GM12872 (cell line): ENCODE results near the gene GRID1.

Experiments used
- TF ChIP-seq, protein P1 (sequence below): IDR thresholded peaks from 3 replicates; pipeline ENCODE4 v1.5.1; 2011; ENCODE audit warnings: low read depth, mild to moderate bottlenecking, low read length, moderate library complexity; ENCODE audit not compliant: insufficient read depth

GRID1 gene

DNA sequence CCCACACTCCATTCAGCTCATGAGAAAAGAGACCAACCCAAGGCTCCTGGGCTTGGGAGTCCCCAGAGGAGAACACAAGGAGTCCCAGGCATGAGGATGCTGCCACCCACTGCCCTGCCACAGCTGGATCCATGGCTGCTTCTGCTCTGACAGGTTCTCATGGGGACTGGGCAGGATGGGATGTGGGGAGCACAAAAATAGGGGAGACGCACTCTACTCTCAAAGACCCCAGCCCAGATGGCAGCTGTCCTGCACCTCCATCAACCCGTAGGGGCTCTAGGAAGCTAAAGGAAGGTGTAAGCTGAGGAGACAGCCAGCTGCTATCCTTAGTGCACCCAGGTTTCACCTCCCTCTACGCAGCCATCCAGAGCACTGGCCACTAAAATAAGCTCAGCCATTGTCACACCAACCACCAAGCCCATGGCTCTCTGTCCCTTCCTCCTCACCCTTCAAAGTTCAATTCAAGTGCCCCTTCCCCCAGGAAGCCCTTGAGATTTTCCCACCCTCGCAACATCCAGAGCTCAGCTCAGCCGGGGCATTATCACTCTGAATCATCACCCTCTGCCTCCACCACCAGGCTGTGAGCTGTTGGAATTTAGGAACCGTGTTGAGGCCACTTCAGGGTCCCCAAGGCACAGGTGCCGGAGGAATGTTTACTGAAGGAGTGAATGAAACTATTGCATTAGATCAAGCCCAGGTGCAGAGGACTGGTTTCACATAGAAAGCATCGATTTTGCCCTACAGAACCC, 142.1 kb downstream of the GRID1 start:
- TF ChIP-seq, protein P1, sequence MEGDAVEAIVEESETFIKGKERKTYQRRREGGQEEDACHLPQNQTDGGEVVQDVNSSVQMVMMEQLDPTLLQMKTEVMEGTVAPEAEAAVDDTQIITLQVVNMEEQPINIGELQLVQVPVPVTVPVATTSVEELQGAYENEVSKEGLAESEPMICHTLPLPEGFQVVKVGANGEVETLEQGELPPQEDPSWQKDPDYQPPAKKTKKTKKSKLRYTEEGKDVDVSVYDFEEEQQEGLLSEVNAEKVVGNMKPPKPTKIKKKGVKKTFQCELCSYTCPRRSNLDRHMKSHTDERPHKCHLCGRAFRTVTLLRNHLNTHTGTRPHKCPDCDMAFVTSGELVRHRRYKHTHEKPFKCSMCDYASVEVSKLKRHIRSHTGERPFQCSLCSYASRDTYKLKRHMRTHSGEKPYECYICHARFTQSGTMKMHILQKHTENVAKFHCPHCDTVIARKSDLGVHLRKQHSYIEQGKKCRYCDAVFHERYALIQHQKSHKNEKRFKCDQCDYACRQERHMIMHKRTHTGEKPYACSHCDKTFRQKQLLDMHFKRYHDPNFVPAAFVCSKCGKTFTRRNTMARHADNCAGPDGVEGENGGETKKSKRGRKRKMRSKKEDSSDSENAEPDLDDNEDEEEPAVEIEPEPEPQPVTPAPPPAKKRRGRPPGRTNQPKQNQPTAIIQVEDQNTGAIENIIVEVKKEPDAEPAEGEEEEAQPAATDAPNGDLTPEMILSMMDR: no peak

DNA sequence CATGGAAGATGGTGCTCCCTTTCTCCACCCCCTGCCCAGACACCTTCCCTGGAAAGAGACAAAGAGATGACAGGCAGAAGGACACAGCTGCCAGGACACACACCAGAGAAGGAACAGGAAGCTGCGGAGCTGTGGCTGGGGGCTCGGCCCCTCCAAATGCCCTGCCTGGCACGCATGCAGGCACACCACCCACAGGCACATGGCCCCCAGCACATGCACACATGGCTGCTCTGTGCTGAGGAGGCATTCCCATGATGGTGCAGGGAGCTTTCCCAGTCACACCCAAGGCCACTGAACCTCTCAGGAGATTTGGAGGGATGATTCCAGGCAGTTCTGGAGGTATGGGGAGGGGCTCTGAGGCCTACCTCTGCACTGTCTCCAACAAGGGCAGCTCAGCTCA, 143.3 kb downstream of the GRID1 start:
- TF ChIP-seq, protein P1: no peak

DNA sequence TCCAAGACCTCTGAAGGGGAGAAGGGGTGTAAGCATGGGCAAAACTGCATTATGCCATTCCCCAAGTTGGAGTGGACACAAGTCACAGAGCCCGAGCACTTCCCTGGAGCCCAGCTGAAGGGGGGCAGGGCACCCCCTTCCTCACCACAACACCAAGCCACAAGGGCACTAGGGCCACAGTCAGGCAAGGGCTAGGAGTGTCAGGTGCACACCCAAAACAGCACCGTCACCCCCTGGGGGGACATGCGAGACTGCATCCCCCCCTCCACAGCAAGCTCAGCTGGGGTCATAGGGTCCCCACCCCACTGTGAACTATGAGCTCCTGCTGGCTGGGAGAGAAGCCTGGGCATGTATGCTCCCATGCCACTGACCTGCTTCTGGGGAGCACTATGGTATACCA, 143.9 kb downstream of the GRID1 start:
- TF ChIP-seq, protein P1: no peak

DNA sequence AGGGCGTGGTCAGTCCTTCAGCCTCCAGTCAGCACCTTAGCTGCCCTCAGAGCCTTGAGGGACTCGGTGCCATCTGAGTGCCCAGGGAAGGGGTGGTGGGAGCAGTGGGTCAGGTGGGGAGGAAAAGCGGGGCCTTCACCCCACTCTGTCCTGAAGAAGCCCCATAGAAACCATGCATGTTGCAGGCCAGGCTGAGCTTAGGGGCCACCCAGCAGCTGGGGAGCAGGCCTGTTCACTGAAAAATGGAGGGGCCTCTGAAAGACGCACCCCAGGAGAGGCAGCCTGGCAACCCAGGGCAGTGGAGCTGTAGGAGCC, 144.3 kb downstream of the GRID1 start:
- TF ChIP-seq, protein P1: no peak

DNA sequence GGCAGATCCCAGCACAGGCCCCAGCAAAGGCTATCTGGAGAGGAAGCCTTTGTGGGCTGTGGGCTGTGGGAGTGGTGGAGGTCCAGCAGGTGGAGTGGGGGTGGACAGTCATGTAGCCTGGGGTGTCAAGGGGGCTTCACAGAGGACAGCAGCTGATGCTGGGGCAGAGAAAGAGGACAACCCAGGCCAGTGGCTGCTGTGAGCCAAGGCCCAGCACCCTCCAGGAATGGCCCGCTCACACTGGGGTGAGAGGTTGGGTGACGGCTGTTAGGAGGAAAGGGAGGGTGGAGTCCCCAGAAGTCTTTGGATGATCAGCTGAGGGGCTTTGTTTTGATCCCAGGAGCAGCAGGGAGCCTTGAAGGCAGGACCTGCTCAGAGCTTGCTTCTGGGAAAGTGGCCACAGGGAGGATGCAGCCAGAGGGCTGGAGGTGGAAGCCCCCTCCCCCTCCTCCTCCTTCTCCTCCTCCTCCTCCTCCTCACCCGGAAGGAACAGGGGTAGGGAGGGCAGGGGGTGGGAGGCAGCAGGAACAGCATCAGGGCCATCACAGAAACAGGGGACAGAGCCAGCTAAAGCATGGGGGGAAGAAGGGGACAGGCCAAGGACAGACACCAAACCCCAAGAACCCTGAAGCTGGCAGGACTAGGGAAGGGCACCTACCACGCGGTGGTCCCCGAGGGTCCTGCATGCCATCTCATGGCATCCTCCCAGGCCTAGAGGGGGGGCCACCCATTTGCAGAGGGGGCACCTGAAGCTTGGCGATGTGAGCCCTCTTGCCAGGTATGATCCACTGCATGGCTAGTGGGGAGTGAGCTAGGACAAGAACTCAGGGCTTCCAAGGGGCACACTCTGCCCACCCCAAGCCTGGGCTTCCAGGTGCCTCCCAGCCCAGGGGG, 144.9 kb downstream of the GRID1 start:
- TF ChIP-seq, protein P1: no peak

DNA sequence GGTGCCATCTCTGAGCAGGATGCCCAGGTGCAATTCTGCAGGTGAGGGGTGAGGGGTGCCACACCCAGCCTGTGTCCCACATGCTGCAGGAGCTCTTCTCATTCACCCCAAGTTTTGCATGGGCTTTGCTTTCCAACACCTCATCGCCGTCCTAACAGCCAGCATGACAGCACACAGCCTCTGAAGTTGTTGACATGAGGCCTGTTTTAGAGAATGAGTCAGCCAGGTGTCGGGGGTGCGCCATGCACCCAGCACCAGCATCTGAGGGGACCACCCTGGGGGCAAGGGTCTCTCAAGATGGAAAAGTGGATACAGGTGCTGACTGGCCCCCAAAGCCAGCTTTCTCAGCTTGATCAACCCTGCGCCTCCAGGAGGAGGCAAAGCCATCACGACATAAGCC, 146.0 kb downstream of the GRID1 start:
- TF ChIP-seq, protein P1: no peak

DNA sequence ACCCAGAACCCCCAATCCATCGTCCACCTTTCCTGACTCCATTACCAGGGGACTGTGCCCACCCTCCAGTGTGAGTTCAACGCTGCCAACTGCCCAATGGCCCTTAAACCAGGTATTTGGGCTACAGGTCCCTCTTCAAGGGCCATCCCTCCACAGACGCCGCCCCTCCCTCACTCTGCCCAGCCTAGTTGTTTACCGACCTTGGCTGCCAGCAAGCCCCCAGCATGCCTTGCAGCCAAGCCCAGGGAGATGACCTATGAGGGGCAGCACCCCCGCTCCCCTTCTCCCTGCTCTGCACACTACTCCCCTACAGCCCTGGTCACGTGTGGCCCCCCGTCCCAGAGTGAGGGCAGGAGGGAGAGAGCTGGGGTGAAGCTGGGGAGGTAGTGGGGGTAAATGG, 147.3 kb downstream of the GRID1 start:
- TF ChIP-seq, protein P1: no peak
